ENCODE results near the gene PODN.

GRCh38 chr1:53080769-53081168, 18.8 kb downstream of the PODN start:
- TF ChIP-seq CTCF (IDR thresholded peaks at IDR 0.05; ENCODE audit: extremely low read depth in 1 of 2, insufficient read depth in 1 of 2, low read depth in 1 of 2, low read length in 2 of 2) (no peak), POLR2A (IDR thresholded peaks at IDR 0.05; ENCODE audit: low read depth, low read length) (no peak), POLR2AphosphoS5 (IDR thresholded peaks at IDR 0.05; ENCODE audit: insufficient read depth, low read depth, low read length) (no peak), GATA2 (IDR thresholded peaks at IDR 0.05; ENCODE audit: insufficient read depth, insufficient read length, low read depth, low read length) (no peak)
